ENCODE data around the gene TRAK1.

GRCh38 chr3:42051384-42052131 is 39.6 kb upstream of the TRAK1 start:
- TF ChIP-seq, protein P1, sequence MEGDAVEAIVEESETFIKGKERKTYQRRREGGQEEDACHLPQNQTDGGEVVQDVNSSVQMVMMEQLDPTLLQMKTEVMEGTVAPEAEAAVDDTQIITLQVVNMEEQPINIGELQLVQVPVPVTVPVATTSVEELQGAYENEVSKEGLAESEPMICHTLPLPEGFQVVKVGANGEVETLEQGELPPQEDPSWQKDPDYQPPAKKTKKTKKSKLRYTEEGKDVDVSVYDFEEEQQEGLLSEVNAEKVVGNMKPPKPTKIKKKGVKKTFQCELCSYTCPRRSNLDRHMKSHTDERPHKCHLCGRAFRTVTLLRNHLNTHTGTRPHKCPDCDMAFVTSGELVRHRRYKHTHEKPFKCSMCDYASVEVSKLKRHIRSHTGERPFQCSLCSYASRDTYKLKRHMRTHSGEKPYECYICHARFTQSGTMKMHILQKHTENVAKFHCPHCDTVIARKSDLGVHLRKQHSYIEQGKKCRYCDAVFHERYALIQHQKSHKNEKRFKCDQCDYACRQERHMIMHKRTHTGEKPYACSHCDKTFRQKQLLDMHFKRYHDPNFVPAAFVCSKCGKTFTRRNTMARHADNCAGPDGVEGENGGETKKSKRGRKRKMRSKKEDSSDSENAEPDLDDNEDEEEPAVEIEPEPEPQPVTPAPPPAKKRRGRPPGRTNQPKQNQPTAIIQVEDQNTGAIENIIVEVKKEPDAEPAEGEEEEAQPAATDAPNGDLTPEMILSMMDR (conservative IDR thresholded peaks at IDR 0.05): no peak
- TF ChIP-seq EZH2 (IDR thresholded peaks at IDR 0.05; ENCODE audit: low read depth): no peak
